Neural cell (in vitro differentiated cells): ENCODE data around the gene SH3BGRL2. TPM values are rescaled to one million over a fixed set of nuclear protein-coding genes. Genes with fewer than 3 reads are reported as not detected.

Experiments used
- H2AFZ ChIP-seq: fragments of 200-600, 300-800 bp; sonication (generic), shearing (Covaris generic); 2 replicates; pipeline ENCODE4 v1.6.0; 2014; ENCODE audit warnings: low read depth, mild to moderate bottlenecking, antibody characterized with exemption, low read length, moderate library complexity
- H3F3A ChIP-seq: fragments of 200-600 bp; shearing (Covaris generic); 2 replicates; pipeline ENCODE4 v1.6.1; 2016; ENCODE audit warnings: mild to moderate bottlenecking, moderate library complexity, mixed read lengths, antibody characterized with exemption, low read length; ENCODE audit not compliant: insufficient read depth, poor library complexity, severe bottlenecking
- H3K27ac ChIP-seq: fragments of 200-600, 300-800 bp; sonication (generic), shearing (Covaris generic); 2 replicates; pipeline ENCODE4 v1.5.1; 2014; ENCODE audit warnings: mild to moderate bottlenecking, low read length, moderate library complexity
- H3K27me3 ChIP-seq: fragments of 300-800, 200-600 bp; sonication (generic), shearing (Covaris generic); 2 replicates; pipeline ENCODE4 v1.6.0; 2014; ENCODE audit warnings: mild to moderate bottlenecking, low read depth, low read length, moderate library complexity; ENCODE audit not compliant: insufficient read depth
- H3K36me3 ChIP-seq: fragments of 300-800, 200-600 bp; sonication (generic), shearing (Covaris generic); 2 replicates; pipeline ENCODE4 v1.5.1; 2014; ENCODE audit warnings: mild to moderate bottlenecking, antibody characterized with exemption, low read length, moderate library complexity; ENCODE audit not compliant: insufficient read depth
- H3K4me2 ChIP-seq: fragments of 300-800, 200-600 bp; sonication (generic), shearing (Covaris generic); 2 replicates; pipeline ENCODE4 v1.6.0; 2014; ENCODE audit warnings: mild to moderate bottlenecking, low read length
- H3K4me3 ChIP-seq: fragments of 300-800, 200-600 bp; sonication (generic), shearing (Covaris generic); 2 replicates; pipeline ENCODE4 v1.5.1; 2014; ENCODE audit warnings: mild to moderate bottlenecking, low read length, moderate library complexity
- H3K79me2 ChIP-seq: fragments of 200-600 bp; shearing (Covaris generic); replicated peaks from 2 replicates; pipeline ENCODE4 v1.6.0; 2014; ENCODE audit warnings: mild to moderate bottlenecking, low read length, moderate library complexity; ENCODE audit not compliant: insufficient read depth
- H3K9ac ChIP-seq: fragments of 300-800, 200-600 bp; sonication (generic), shearing (Covaris generic); 2 replicates; pipeline ENCODE4 v1.6.1; 2016; ENCODE audit warnings: mild to moderate bottlenecking, low read length, mixed read lengths
- H3K9me2 ChIP-seq: fragments of 200-600 bp; shearing (Covaris generic); 2 replicates; pipeline ENCODE4 v1.6.1; 2016; ENCODE audit warnings: mild to moderate bottlenecking, low read length, mixed read lengths; ENCODE audit not compliant: insufficient read depth
- H3K9me3 ChIP-seq: fragments of 200-600, 300-800 bp; sonication (generic), shearing (Covaris generic); 2 replicates; pipeline ENCODE4 v1.6.1; 2016; ENCODE audit warnings: mild to moderate bottlenecking, mixed run types, low read length, moderate library complexity, mixed read lengths
- H4K20me1 ChIP-seq: fragments of 200-600 bp; shearing (Covaris generic); 2 replicates; pipeline ENCODE4 v1.6.1; 2016; ENCODE audit warnings: mild to moderate bottlenecking, mixed run types; ENCODE audit not compliant: insufficient read depth
- EP300 ChIP-seq: fragments of 450-650 bp; conservative IDR thresholded peaks from 2 replicates; pipeline ENCODE4 v1.6.1; 2014; ENCODE audit warnings: antibody characterized with exemption, mild to moderate bottlenecking, moderate library complexity; ENCODE audit not compliant: poor library complexity, severe bottlenecking
- EZH2 ChIP-seq: fragments of 200-600, 300-800 bp; shearing (Covaris generic), sonication (generic); IDR thresholded peaks from 2 replicates; pipeline ENCODE4 v1.6.1; 2014; ENCODE audit warnings: antibody characterized with exemption, low read length, borderline replicate concordance, mild to moderate bottlenecking; ENCODE audit not compliant: insufficient read depth, poor library complexity, severe bottlenecking
- MXI1 ChIP-seq: fragments of 450-650 bp; conservative IDR thresholded peaks from 2 replicates; pipeline ENCODE4 v1.6.1; 2014; ENCODE audit warnings: antibody characterized with exemption, mild to moderate bottlenecking; ENCODE audit not compliant: poor library complexity, severe bottlenecking
- POLR2AphosphoS5 ChIP-seq: IDR thresholded peaks from 2 replicates; pipeline ENCODE4 v1.6.1; 2012
- RAD21 ChIP-seq: fragments of 450-650 bp; conservative IDR thresholded peaks from 2 replicates; pipeline ENCODE4 v1.6.1; 2014; ENCODE audit warnings: antibody characterized with exemption, mild to moderate bottlenecking, moderate library complexity
- SMC3 ChIP-seq: fragments of 450-650 bp; conservative IDR thresholded peaks from 2 replicates; pipeline ENCODE4 v1.6.1; 2014; ENCODE audit warnings: antibody characterized with exemption, mild to moderate bottlenecking, moderate library complexity; ENCODE audit not compliant: poor library complexity
- TAF1 ChIP-seq: IDR thresholded peaks from 2 replicates; pipeline ENCODE4 v1.6.1; 2012; ENCODE audit warnings: low read depth
- polyA plus RNA-seq: library from polyadenylated mRNA; depleted of rRNA; stranded (reverse); fragments of >200 nt; gene quantifications from 2 replicates; pipeline ENCODE4 v1.2.3, GENCODE V29; 2014
- TF ChIP-seq, protein P1 (sequence below): fragments of 450-650 bp; IDR thresholded peaks from 2 replicates; pipeline ENCODE4 v1.5.1; 2014; ENCODE audit warnings: antibody characterized with exemption, mild to moderate bottlenecking, moderate library complexity; ENCODE audit not compliant: poor library complexity, severe bottlenecking
- TF ChIP-seq, protein P2 (sequence below): IDR thresholded peaks from 2 replicates; pipeline ENCODE4 v1.6.1; 2012; ENCODE audit warnings: borderline replicate concordance

SH3BGRL2 gene
- polyA plus RNA-seq, 1 donor from 2014 or later = 25.3 TPM

DNA sequence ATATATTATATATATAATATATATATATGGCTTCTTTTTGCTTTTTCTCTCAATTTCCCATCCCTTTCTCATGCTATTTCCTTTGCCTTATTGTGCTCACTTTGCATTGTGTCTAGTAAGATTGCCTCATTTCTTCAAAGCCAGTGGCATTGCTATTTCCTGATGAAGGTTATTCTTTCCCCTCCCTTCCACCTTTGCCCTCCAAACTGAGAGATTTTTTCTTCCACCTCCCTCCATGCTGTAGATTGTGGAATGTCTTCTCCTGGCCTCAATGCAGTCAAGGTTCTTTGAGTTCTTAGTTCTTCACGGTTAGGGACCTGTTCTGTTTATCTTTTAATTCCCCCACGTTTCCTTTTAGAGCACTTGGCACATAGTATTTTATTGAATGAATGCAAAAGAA, 17.2 kb downstream of the SH3BGRL2 start:
- no peaks in the 10 kb centered on the region for H3K27me3 ChIP-seq
- H3K36me3 ChIP-seq = no peaks in the 10 kb centered on the region
- H3K4me2 ChIP-seq = no peak overlapping the region
- no peak overlapping the region for H3K4me3 ChIP-seq
- no peaks in the 10 kb centered on the region for H3K9me2 ChIP-seq
- H3K27ac ChIP-seq = no peak overlapping the region
- peaks cover 22% of the 10 kb centered on the region for H3K79me2 ChIP-seq
- H2AFZ ChIP-seq = no peak overlapping the region
- H3K9ac ChIP-seq = no peak overlapping the region
- no peak for TF ChIP-seq MXI1
- no peak for TF ChIP-seq POLR2AphosphoS5
- TF ChIP-seq EZH2 = no peak
- no peak for TF ChIP-seq SMC3
- TF ChIP-seq, protein P1, sequence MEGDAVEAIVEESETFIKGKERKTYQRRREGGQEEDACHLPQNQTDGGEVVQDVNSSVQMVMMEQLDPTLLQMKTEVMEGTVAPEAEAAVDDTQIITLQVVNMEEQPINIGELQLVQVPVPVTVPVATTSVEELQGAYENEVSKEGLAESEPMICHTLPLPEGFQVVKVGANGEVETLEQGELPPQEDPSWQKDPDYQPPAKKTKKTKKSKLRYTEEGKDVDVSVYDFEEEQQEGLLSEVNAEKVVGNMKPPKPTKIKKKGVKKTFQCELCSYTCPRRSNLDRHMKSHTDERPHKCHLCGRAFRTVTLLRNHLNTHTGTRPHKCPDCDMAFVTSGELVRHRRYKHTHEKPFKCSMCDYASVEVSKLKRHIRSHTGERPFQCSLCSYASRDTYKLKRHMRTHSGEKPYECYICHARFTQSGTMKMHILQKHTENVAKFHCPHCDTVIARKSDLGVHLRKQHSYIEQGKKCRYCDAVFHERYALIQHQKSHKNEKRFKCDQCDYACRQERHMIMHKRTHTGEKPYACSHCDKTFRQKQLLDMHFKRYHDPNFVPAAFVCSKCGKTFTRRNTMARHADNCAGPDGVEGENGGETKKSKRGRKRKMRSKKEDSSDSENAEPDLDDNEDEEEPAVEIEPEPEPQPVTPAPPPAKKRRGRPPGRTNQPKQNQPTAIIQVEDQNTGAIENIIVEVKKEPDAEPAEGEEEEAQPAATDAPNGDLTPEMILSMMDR = no peak
- no peak for TF ChIP-seq TAF1
- TF ChIP-seq RAD21 = no peak
- no peak for TF ChIP-seq EP300
- TF ChIP-seq, protein P2, sequence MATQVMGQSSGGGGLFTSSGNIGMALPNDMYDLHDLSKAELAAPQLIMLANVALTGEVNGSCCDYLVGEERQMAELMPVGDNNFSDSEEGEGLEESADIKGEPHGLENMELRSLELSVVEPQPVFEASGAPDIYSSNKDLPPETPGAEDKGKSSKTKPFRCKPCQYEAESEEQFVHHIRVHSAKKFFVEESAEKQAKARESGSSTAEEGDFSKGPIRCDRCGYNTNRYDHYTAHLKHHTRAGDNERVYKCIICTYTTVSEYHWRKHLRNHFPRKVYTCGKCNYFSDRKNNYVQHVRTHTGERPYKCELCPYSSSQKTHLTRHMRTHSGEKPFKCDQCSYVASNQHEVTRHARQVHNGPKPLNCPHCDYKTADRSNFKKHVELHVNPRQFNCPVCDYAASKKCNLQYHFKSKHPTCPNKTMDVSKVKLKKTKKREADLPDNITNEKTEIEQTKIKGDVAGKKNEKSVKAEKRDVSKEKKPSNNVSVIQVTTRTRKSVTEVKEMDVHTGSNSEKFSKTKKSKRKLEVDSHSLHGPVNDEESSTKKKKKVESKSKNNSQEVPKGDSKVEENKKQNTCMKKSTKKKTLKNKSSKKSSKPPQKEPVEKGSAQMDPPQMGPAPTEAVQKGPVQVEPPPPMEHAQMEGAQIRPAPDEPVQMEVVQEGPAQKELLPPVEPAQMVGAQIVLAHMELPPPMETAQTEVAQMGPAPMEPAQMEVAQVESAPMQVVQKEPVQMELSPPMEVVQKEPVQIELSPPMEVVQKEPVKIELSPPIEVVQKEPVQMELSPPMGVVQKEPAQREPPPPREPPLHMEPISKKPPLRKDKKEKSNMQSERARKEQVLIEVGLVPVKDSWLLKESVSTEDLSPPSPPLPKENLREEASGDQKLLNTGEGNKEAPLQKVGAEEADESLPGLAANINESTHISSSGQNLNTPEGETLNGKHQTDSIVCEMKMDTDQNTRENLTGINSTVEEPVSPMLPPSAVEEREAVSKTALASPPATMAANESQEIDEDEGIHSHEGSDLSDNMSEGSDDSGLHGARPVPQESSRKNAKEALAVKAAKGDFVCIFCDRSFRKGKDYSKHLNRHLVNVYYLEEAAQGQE = no peak
- H4K20me1 ChIP-seq = peaks cover 3% of the 10 kb centered on the region
- H3K9me3 ChIP-seq = no peaks in the 10 kb centered on the region
- H3F3A ChIP-seq = no peaks in the 10 kb centered on the region

GRCh38 chr6:79649016-79649415, 17.9 kb downstream of the SH3BGRL2 start:
- Histone ChIP-seq H3K9me3 (no peaks in the 10 kb centered on the region), H3K79me2 (peaks cover 15% of the 10 kb centered on the region), H3K27me3 (no peaks in the 10 kb centered on the region), H3F3A (no peaks in the 10 kb centered on the region), H3K4me2 (no peak overlapping the region), H3K4me3 (no peak overlapping the region), H2AFZ (no peak overlapping the region), H4K20me1 (peaks cover 3% of the 10 kb centered on the region), H3K9me2 (no peaks in the 10 kb centered on the region), H3K9ac (no peak overlapping the region), H3K36me3 (no peaks in the 10 kb centered on the region), H3K27ac (no peak overlapping the region)
- TF ChIP-seq, protein P2 = no peak
- TF ChIP-seq MXI1 (no peak), TAF1 (no peak), POLR2AphosphoS5 (no peak), EZH2 (no peak), SMC3 (no peak), EP300 (no peak), RAD21 (no peak)
- TF ChIP-seq, protein P1 = no peak
